DOHH2 (cell line): ENCODE data around the gene TTR.
A peak's percentile ranks its signal among the peaks of the same experiment; 100 is the strongest.

ENCODE experiments used
- H3F3A ChIP-seq: fragments of 200-600 bp; sonication (generic), shearing (Covaris generic); 2 replicates; pipeline ENCODE4 v1.6.0; 2016; ENCODE audit warnings: antibody characterized with exemption, mild to moderate bottlenecking; ENCODE audit not compliant: control insufficient read depth, insufficient read depth
- H3K27ac ChIP-seq: fragments of 200-600 bp; sonication (generic); 2 replicates; pipeline ENCODE4 v1.5.1; 2014; ENCODE audit warnings: low read depth, mild to moderate bottlenecking, low read length, moderate library complexity
- H3K27me3 ChIP-seq: fragments of 200-600 bp; sonication (generic); 2 replicates; pipeline ENCODE4 v1.6.1; 2014; ENCODE audit warnings: mild to moderate bottlenecking, low read length, mixed read lengths; ENCODE audit not compliant: control insufficient read depth
- H3K36me3 ChIP-seq: fragments of 200-600 bp; sonication (generic); 2 replicates; pipeline ENCODE4 v1.6.1; 2014; ENCODE audit warnings: mild to moderate bottlenecking, low read length, moderate library complexity, mixed read lengths; ENCODE audit not compliant: control insufficient read depth
- H3K4me1 ChIP-seq: fragments of 200-600 bp; sonication (generic); 2 replicates; pipeline ENCODE4 v1.6.1; 2014; ENCODE audit warnings: mild to moderate bottlenecking, low read length, mixed read lengths; ENCODE audit not compliant: control insufficient read depth
- H3K4me2 ChIP-seq: fragments of 200-600 bp; sonication (generic); 2 replicates; pipeline ENCODE4 v1.6.0; 2014; ENCODE audit warnings: mild to moderate bottlenecking, low read length, moderate library complexity
- H3K4me3 ChIP-seq: fragments of 200-600 bp; sonication (generic); 2 replicates; pipeline ENCODE4 v1.5.1; 2014; ENCODE audit warnings: mild to moderate bottlenecking, low read length, mixed read lengths
- H3K79me2 ChIP-seq: fragments of 200-600 bp; sonication (generic); 2 replicates; pipeline ENCODE4 v1.6.1; 2014; ENCODE audit warnings: mild to moderate bottlenecking, low read length, mixed read lengths; ENCODE audit not compliant: control insufficient read depth
- H3K9me2 ChIP-seq: fragments of 200-600 bp; sonication (generic); replicated peaks from 2 replicates; pipeline ENCODE4 v1.6.1; 2014; ENCODE audit warnings: mild to moderate bottlenecking, low read length, mixed read lengths; ENCODE audit not compliant: control insufficient read depth
- H3K9me3 ChIP-seq: fragments of 200-600 bp; sonication (generic); 2 replicates; pipeline ENCODE4 v1.6.1; 2014; ENCODE audit warnings: antibody characterized with exemption, low read length, mixed read lengths; ENCODE audit not compliant: control insufficient read depth, insufficient read depth
- H4K20me1 ChIP-seq: fragments of 200-600 bp; sonication (generic); 2 replicates; pipeline ENCODE4 v1.6.0; 2014; ENCODE audit warnings: low read depth, mild to moderate bottlenecking, antibody characterized with exemption, low read length, moderate library complexity; ENCODE audit not compliant: control insufficient read depth, insufficient read depth
- EZH2phosphoT487 ChIP-seq: fragments of 200-600 bp; sonication (generic); IDR thresholded peaks from 2 replicates; pipeline ENCODE4 v1.6.1; 2017; ENCODE audit warnings: borderline replicate concordance, mild to moderate bottlenecking, antibody characterized with exemption, low read length, moderate library complexity, mixed read lengths
- TF ChIP-seq, protein P1 (sequence below): fragments of 200-600 bp; sonication (generic); IDR thresholded peaks from one replicate; pipeline ENCODE4 v1.5.1; 2014; ENCODE audit warnings: antibody characterized with exemption, mild to moderate bottlenecking, low read depth, low read length; ENCODE audit not compliant: poor library complexity, severe bottlenecking

The TTR gene

GRCh38 chr18:31555971-31556747, 35.5 kb upstream of the TTR start:
- Histone ChIP-seq H3K4me3 (no peak overlapping the region), H3K79me2 (no peaks in the 10 kb centered on the region), H3F3A (no peaks in the 10 kb centered on the region), H3K27me3 (peaks cover 4% of the 10 kb centered on the region; the same call in 1 of the 2 replicates), H3K4me1 (no peaks in the 10 kb centered on the region), H3K9me2 (no peaks in the 10 kb centered on the region), H3K4me2 (peak overlapping the region; percentile 36), H4K20me1 (no peaks in the 10 kb centered on the region), H3K9me3 (no peaks in the 10 kb centered on the region), H3K27ac (no peak overlapping the region), H3K36me3 (no peaks in the 10 kb centered on the region)
- TF ChIP-seq, protein P1, sequence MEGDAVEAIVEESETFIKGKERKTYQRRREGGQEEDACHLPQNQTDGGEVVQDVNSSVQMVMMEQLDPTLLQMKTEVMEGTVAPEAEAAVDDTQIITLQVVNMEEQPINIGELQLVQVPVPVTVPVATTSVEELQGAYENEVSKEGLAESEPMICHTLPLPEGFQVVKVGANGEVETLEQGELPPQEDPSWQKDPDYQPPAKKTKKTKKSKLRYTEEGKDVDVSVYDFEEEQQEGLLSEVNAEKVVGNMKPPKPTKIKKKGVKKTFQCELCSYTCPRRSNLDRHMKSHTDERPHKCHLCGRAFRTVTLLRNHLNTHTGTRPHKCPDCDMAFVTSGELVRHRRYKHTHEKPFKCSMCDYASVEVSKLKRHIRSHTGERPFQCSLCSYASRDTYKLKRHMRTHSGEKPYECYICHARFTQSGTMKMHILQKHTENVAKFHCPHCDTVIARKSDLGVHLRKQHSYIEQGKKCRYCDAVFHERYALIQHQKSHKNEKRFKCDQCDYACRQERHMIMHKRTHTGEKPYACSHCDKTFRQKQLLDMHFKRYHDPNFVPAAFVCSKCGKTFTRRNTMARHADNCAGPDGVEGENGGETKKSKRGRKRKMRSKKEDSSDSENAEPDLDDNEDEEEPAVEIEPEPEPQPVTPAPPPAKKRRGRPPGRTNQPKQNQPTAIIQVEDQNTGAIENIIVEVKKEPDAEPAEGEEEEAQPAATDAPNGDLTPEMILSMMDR: peak; percentile 80
- no peak for TF ChIP-seq EZH2phosphoT487

DNA sequence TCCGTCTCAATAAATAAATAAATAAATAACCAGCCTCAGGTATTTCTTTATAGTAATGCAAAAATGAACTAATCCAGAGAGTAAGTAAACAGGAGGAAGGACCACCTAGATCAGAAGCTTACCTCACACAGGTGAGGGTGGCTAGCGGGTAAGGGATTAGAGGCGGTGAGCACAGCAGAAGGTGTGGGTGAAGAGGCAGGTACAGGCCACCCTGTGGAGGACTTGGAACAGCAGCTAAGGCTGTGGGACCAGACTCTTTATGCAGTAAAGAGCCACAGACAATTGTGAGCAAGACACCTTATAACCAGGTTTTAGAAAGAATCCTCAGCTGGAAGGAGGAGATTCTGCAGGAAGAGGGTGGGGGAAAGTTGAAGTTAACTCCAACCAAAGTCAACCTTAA, 34.2 kb upstream of the TTR start:
- H3K79me2 ChIP-seq: no peaks in the 10 kb centered on the region
- H3K4me1 ChIP-seq: no peaks in the 10 kb centered on the region
- H3K9me2 ChIP-seq: no peaks in the 10 kb centered on the region
- peaks cover 4% of the 10 kb centered on the region for H3K27me3 ChIP-seq
- no peak overlapping the region for H3K27ac ChIP-seq
- H3K9me3 ChIP-seq: no peaks in the 10 kb centered on the region
- no peaks in the 10 kb centered on the region for H3F3A ChIP-seq
- no peaks in the 10 kb centered on the region for H3K36me3 ChIP-seq
- H3K4me2 ChIP-seq: no peak overlapping the region
- no peak overlapping the region for H3K4me3 ChIP-seq
- TF ChIP-seq EZH2phosphoT487: no peak
- TF ChIP-seq, protein P1: no peak
- no peaks in the 10 kb centered on the region for H4K20me1 ChIP-seq

DNA sequence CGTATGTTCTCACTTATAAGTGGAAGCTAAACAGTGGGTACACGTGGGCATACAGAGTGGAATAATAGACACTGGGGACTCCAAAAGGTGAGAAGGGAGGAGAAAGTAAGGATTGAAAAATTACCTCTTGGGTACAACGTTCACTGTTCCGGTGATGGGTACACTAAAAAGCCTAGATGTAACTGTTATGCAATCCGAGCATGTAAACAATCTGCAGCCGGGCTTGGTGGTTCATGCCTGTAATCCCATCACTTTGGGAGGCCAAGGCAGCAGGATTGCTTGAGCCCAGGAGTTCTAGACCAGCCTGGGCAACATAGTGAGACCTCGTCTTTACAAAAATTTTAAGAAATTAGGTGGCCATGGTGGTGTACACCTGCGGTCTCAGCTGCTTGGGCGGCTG, 33.1 kb upstream of the TTR start:
- H3K4me1 ChIP-seq: no peaks in the 10 kb centered on the region
- no peaks in the 10 kb centered on the region for H3K9me3 ChIP-seq
- H3K9me2 ChIP-seq: no peaks in the 10 kb centered on the region
- no peaks in the 10 kb centered on the region for H3K36me3 ChIP-seq
- no peak overlapping the region for H3K27ac ChIP-seq
- no peak overlapping the region for H3K4me2 ChIP-seq
- H3K4me3 ChIP-seq: no peak overlapping the region
- H3K27me3 ChIP-seq: peaks cover 4% of the 10 kb centered on the region
- no peaks in the 10 kb centered on the region for H3F3A ChIP-seq
- H4K20me1 ChIP-seq: no peaks in the 10 kb centered on the region
- no peak for TF ChIP-seq EZH2phosphoT487
- TF ChIP-seq, protein P1: no peak
- H3K79me2 ChIP-seq: no peaks in the 10 kb centered on the region
